GM19043 (cell line): ENCODE measurements around the gene GPR137.
A peak's percentile ranks its signal among the peaks of the same experiment; 100 is the strongest.
"Not testable (repeated sequence)": the region's sequence is repeated elsewhere in the genome, so short reads cannot be mapped to it uniquely, and the experiment has no call there.

ENCODE experiments used
- ATAC-seq: cut with Tn5 transposase; IDR thresholded peaks from one replicate; pipeline ENCODE4 v1.9.1; 2021; ENCODE audit warnings: low read depth; ENCODE audit not compliant: unreplicated experiment

Gene GPR137

GRCh38 chr11:64284962-64285884 is at the start of gene GPR137:
Gene GPR137 (plus strand): TSS chr11:64285848. CDS start chr11:64286525, 677 bp downstream.
- ATAC-seq: peak; percentile 48

GRCh38 chr11:64237484-64237951 is 48.1 kb upstream of the GPR137 start:
- ATAC-seq: no peak

- no peak for ATAC-seq
Measured at GRCh38 chr11:64238076-64238475, 47.6 kb upstream of the GPR137 start.

GRCh38 chr11:64238999-64239398 is 46.6 kb upstream of the GPR137 start:
- no peak for ATAC-seq

GRCh38 chr11:64239662-64240434 is 45.8 kb upstream of the GPR137 start:
- no peak for ATAC-seq

GRCh38 chr11:64240435-64241240 is 45.0 kb upstream of the GPR137 start, which contains the start of gene FKBP2:
Gene FKBP2 (plus strand): TSS chr11:64241095. CDS start chr11:64242388, 1,293 bp downstream.
- ATAC-seq: peak; percentile 34

- peak; percentile 56 for ATAC-seq
Measured at GRCh38 chr11:64241241-64241490, 44.5 kb upstream of the GPR137 start.

- peak; percentile 53 for ATAC-seq
Measured at GRCh38 chr11:64241491-64242374, 43.9 kb upstream of the GPR137 start.

GRCh38 chr11:64243236-64243854 is 42.3 kb upstream of the GPR137 start:
- no peak for ATAC-seq

- ATAC-seq: no peak
Measured at GRCh38 chr11:64244107-64244506, 41.5 kb upstream of the GPR137 start.

GRCh38 chr11:64244966-64245365 is 40.7 kb upstream of the GPR137 start:
- no peak for ATAC-seq

GRCh38 chr11:64245401-64245796 is 40.2 kb upstream of the GPR137 start:
- ATAC-seq: no peak

- no peak for ATAC-seq
Measured at GRCh38 chr11:64245797-64246620, 39.6 kb upstream of the GPR137 start.

- ATAC-seq: not testable (repeated sequence)
Measured at GRCh38 chr11:64246621-64246870, 39.1 kb upstream of the GPR137 start.

GRCh38 chr11:64246871-64247728 is 38.5 kb upstream of the GPR137 start, which contains the start of gene PPP1R14B:
Gene PPP1R14B (minus strand): TSS chr11:64246943. CDS start chr11:64246673, 270 bp downstream.
- no peak for ATAC-seq

GRCh38 chr11:64247729-64248531 is 37.7 kb upstream of the GPR137 start:
- no peak for ATAC-seq

GRCh38 chr11:64248578-64248977 is 37.1 kb upstream of the GPR137 start:
- ATAC-seq: no peak
